RWPE2 (cell line): ENCODE measurements around the gene GMEB2.
A peak's percentile ranks its signal among the peaks of the same experiment; 100 is the strongest.

Experiments
- ATAC-seq: fragments of 200-7000 bp; cut with Tn5 transposase; 3 replicates; pipeline ENCODE4 v1.9.1; 2021; ENCODE audit warnings: low read depth
- DNase-seq: peaks from one replicate; pipeline ENCODE4 v3.0.0-alpha.2; 2020; ENCODE audit warnings: low spot score
- H3K27ac ChIP-seq: fragments of 450-650 bp; 2 replicates; pipeline ENCODE4 v1.5.1; 2017; ENCODE audit warnings: mild to moderate bottlenecking; ENCODE audit not compliant: poor library complexity, severe bottlenecking
- H3K27me3 ChIP-seq: fragments of 250-450 bp; sonication (Bioruptor Pico); 2 replicates; pipeline ENCODE4 v1.5.1; 2021; ENCODE audit warnings: mild to moderate bottlenecking, moderate library complexity; ENCODE audit not compliant: insufficient read depth, poor library complexity, severe bottlenecking
- H3K36me3 ChIP-seq: fragments of 250-450 bp; sonication (Bioruptor Pico); 2 replicates; pipeline ENCODE4 v1.5.1; 2020; ENCODE audit warnings: low read depth, mild to moderate bottlenecking, moderate library complexity
- H3K4me1 ChIP-seq: fragments of 250-450 bp; sonication (Bioruptor Pico); 2 replicates; pipeline ENCODE4 v1.5.1; 2021; ENCODE audit warnings: mild to moderate bottlenecking, moderate library complexity; ENCODE audit not compliant: insufficient read depth, poor library complexity, severe bottlenecking
- H3K4me3 ChIP-seq: fragments of 250-450 bp; sonication (Bioruptor Pico); 2 replicates; pipeline ENCODE4 v1.5.1; 2021; ENCODE audit warnings: mild to moderate bottlenecking, moderate library complexity; ENCODE audit not compliant: severe bottlenecking
- H3K9me3 ChIP-seq: fragments of 250-450 bp; sonication (Bioruptor Pico); 2 replicates; pipeline ENCODE4 v1.5.1; 2021; ENCODE audit warnings: mild to moderate bottlenecking, moderate library complexity; ENCODE audit not compliant: severe bottlenecking
- TF ChIP-seq, protein P1 (sequence below): fragments of 450-650 bp; IDR thresholded peaks from one replicate; pipeline ENCODE4 v1.5.1; 2017; ENCODE audit warnings: mild to moderate bottlenecking, moderate library complexity; ENCODE audit not compliant: poor library complexity, severe bottlenecking

Gene GMEB2

DNA sequence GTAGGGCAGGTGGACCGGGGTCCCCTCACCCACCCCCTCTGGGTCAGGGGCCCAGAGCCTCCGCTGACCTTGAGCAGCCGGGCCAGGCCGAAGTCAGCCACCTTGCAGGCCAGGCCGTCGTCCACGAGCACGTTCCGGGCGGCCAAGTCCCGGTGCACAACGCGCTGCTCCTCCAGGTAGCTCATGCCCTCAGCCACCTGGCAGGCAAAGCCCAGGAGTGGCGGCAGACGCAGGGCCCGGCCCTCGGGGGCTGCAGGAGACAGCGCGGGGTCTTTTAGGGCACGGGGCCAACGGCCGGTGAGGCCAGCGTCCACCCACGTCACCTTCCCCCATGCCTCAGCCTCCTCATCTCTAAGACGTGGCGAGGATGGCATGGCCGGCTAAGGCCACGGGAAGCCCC is 85.5 kb downstream of the GMEB2 start:
- TF ChIP-seq, protein P1, sequence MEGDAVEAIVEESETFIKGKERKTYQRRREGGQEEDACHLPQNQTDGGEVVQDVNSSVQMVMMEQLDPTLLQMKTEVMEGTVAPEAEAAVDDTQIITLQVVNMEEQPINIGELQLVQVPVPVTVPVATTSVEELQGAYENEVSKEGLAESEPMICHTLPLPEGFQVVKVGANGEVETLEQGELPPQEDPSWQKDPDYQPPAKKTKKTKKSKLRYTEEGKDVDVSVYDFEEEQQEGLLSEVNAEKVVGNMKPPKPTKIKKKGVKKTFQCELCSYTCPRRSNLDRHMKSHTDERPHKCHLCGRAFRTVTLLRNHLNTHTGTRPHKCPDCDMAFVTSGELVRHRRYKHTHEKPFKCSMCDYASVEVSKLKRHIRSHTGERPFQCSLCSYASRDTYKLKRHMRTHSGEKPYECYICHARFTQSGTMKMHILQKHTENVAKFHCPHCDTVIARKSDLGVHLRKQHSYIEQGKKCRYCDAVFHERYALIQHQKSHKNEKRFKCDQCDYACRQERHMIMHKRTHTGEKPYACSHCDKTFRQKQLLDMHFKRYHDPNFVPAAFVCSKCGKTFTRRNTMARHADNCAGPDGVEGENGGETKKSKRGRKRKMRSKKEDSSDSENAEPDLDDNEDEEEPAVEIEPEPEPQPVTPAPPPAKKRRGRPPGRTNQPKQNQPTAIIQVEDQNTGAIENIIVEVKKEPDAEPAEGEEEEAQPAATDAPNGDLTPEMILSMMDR, result no peak
- no peak overlapping the region for H3K4me3 ChIP-seq
- DNase-seq (peak; percentile 88), ATAC-seq (no peak)
- H3K4me1 ChIP-seq, result peaks cover 27% of the 10 kb centered on the region
- H3K36me3 ChIP-seq, result no peaks in the 10 kb centered on the region
- no peaks in the 10 kb centered on the region for H3K27me3 ChIP-seq
- H3K9me3 ChIP-seq, result no peaks in the 10 kb centered on the region
- no peak overlapping the region for H3K27ac ChIP-seq

DNA sequence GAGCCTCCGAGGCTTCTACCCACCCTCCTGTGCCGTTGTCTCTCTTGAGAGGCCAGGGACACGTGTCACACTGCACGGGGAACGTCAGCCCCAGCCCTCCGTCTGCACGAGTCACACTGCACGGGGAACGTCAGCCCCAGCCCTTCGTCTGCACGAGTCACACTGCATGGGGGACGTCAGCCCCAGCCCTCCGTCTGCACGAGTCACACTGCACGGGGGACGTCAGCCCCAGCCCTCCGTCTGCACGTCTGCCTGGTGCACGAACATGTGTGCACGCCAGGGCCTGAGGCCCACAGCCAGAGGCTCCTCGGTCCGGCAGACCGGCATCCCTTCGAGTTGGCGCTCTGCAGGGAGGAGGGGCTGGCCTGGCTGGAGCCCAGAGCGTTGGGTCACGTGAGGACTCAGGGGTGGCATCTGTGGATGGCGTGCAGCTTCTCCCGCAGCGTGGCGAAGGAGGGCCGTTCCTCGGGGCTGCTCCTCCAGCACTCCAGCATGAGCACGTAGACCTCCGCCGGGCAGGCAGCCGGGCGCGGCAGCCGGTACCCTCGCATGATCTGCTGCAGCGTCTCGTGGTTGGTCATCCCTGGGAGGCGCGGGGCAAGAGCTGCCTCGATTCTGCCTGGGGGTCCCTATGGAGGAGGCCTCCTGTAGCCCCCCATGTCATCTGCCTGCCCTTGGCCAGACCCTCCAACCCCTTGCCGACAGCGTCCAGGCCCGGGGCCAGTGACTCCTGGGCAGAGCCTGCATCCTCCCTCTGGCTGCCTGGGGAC is 86.3 kb downstream of the GMEB2 start:
- H3K27me3 ChIP-seq, result no peaks in the 10 kb centered on the region
- no peaks in the 10 kb centered on the region for H3K36me3 ChIP-seq
- ATAC-seq (no peak), DNase-seq (peak; percentile 89)
- H3K4me1 ChIP-seq, result peaks cover 23% of the 10 kb centered on the region
- no peak overlapping the region for H3K27ac ChIP-seq
- TF ChIP-seq, protein P1, result no peak
- H3K4me3 ChIP-seq, result no peak overlapping the region
- no peaks in the 10 kb centered on the region for H3K9me3 ChIP-seq

DNA sequence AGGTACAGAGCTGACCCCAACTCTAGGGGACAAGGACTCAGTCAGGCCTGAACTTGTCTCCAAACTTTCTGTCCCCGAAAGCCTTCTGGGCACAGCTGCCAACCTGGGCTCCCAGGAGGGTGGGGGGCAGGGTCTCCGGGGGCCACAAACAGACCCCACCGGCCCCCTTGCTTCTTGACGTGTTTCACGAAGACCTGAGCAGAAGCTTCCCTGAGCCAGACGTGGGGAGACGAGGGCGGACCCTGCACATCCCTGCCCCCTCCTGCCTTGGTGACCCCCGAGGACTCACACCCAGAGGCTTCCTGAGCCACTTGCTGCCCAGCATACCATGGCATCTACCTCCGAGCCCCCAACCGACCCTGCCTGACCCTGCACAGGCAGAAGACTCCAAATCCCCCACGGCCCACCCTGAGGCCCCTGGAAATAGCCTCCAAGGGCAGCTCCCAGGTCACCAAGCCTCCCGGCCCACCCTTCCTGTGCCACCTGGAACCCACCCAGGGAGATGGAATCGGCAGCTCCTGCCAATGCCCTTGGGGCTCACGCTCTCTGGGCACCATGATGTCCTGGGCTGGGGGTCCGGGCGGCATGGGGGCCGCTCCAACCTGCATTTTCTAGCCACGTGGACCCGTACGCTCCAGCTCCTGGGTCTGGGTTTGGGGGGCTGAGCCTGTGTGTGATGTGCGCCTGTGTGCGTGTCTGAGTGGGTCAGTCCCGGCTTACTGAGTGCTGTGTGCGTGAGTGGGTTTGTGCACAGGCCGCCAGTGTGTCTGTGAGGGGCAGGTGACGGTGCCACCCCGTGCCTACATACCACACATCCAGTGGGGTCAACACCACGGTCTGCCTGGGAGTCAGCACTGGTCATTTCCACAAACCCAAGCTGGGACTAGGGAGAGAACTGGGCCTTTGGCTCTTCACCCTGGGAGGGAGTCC is 87.2 kb downstream of the GMEB2 start:
- no peak overlapping the region for H3K27ac ChIP-seq
- peak; percentile 86 for DNase-seq

DNA sequence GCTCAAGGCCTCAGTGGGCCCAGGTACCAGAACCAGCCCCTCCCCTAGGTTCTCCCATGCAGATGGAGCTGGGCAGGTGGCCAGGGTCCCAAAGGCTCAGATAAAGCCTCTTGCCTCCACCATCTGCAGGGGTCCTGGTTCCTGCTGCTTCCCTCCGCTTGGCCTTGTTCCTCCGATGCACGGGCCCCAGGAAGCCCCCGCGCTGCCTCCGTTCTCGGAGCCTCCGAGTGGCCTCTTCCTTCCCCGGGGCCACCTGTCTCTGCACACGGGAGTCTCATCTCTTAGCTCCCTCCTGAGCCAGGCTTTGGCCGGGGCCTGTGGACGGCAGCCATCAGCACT is 87.8 kb downstream of the GMEB2 start:
- Histone ChIP-seq H3K27me3 (no peaks in the 10 kb centered on the region), H3K4me1 (peaks cover 25% of the 10 kb centered on the region), H3K4me3 (no peak overlapping the region), H3K9me3 (no peaks in the 10 kb centered on the region), H3K36me3 (no peaks in the 10 kb centered on the region), H3K27ac (peak overlapping the region; percentile 81)
- TF ChIP-seq, protein P1, result no peak
- ATAC-seq (no peak), DNase-seq (peak; percentile 87)

More for the DNA sequence above, 87.2 kb downstream of the GMEB2 start:
- ATAC-seq, result no peak
- no peaks in the 10 kb centered on the region for H3K9me3 ChIP-seq
- H3K4me1 ChIP-seq, result peaks cover 22% of the 10 kb centered on the region
- H3K36me3 ChIP-seq, result no peaks in the 10 kb centered on the region
- TF ChIP-seq, protein P1, result no peak
- no peak overlapping the region for H3K4me3 ChIP-seq
- H3K27me3 ChIP-seq, result no peaks in the 10 kb centered on the region
